22Rv1 (cell line): ENCODE results near the gene ARHGAP30.

Experiments used
- CTCF ChIP-seq: fragments of 450-650 bp; IDR thresholded peaks from 2 replicates; pipeline ENCODE4 v1.5.1; 2017; ENCODE audit warnings: mild to moderate bottlenecking
- ZFX ChIP-seq: fragments of 450-650 bp; IDR thresholded peaks from 2 replicates; pipeline ENCODE4 v1.6.1; 2017; ENCODE audit warnings: antibody characterized with exemption, borderline replicate concordance

GRCh38 chr1:161089938-161090337, 20.2 kb upstream of the ARHGAP30 start:
- TF ChIP-seq CTCF = no peak
- no peak for TF ChIP-seq ZFX
